Liver (tissue), 9 donors: ENCODE data around the gene EIF2B1. TPM values are rescaled to one million over a fixed set of nuclear protein-coding genes. Genes with fewer than 3 reads are reported as not detected.

Experiments
- DNase-seq: peaks from one replicate; pipeline ENCODE4 v3.0.0-alpha.2; 2017; ENCODE audit warnings: low spot score
- H3K27ac ChIP-seq, 2 donors: one replicate each; pipeline ENCODE4 v1.7.0; 2013; ENCODE audit warnings: inconsistent platforms in 2 of 2, low read length in 2 of 2, control low read depth in 1 of 2, low read depth in 1 of 2, mild to moderate bottlenecking in 1 of 2
- H3K27me3 ChIP-seq, 4 donors: one replicate each; pipeline versions ENCODE4 v1.6.1 to v1.7.0; 2013; ENCODE audit warnings: low read length in 3 of 4, inconsistent platforms in 1 of 4, mild to moderate bottlenecking in 1 of 4, moderate library complexity in 1 of 4; ENCODE audit not compliant: control insufficient read depth in 4 of 4, insufficient read depth in 4 of 4
- H3K36me3 ChIP-seq, 4 donors: one replicate each; pipeline versions ENCODE4 v1.6.1 to v1.7.0; 2013; ENCODE audit warnings: low read length in 3 of 4, mild to moderate bottlenecking in 3 of 4, low read depth in 1 of 4, moderate library complexity in 1 of 4; ENCODE audit not compliant: control insufficient read depth in 4 of 4, insufficient read depth in 3 of 4
- H3K4me1 ChIP-seq, 4 donors: one replicate each; pipeline versions ENCODE4 v1.6.1 to v1.7.0; 2013; ENCODE audit warnings: low read length in 3 of 4, mild to moderate bottlenecking in 3 of 4, moderate library complexity in 1 of 4; ENCODE audit not compliant: control insufficient read depth in 4 of 4, insufficient read depth in 4 of 4
- H3K4me3 ChIP-seq, 3 donors: one replicate each; pipeline versions ENCODE4 v1.6.1 to v1.7.0; 2013; ENCODE audit warnings: low read length in 3 of 3, control low read depth in 1 of 3, low read depth in 1 of 3, mild to moderate bottlenecking in 1 of 3
- H3K9ac ChIP-seq, 2 donors: one replicate each; pipeline ENCODE4 v1.7.0; 2013; ENCODE audit warnings: low read length in 2 of 2, mild to moderate bottlenecking in 2 of 2, moderate library complexity in 2 of 2, control low read depth in 1 of 2, low read depth in 1 of 2
- H3K9me3 ChIP-seq, 4 donors: one replicate each; pipeline versions ENCODE4 v1.6.1 to v1.7.0; 2013; ENCODE audit warnings: low read length in 3 of 4; ENCODE audit not compliant: control insufficient read depth in 4 of 4
- CTCF ChIP-seq: fragments of 150-350 bp; IDR thresholded peaks from 2 replicates; pipeline ENCODE4 v1.5.1; 2017; ENCODE audit warnings: improper control_type of control experiment, low read depth, low read length; ENCODE audit not compliant: missing input control
- EGR1 ChIP-seq, 2 donors: IDR thresholded peaks; 2 replicates each; pipeline ENCODE4 v1.6.1; 2016 to 2018; ENCODE audit warnings: antibody characterized with exemption in 2 of 2, low read depth in 2 of 2
- FOXA1 ChIP-seq: IDR thresholded peaks from 2 replicates; pipeline ENCODE4 v1.6.1; 2016; ENCODE audit warnings: antibody characterized with exemption
- FOXA2 ChIP-seq: IDR thresholded peaks from 2 replicates; pipeline ENCODE4 v1.6.1; 2016; ENCODE audit warnings: antibody characterized with exemption
- GABPA ChIP-seq, 2 donors: IDR thresholded peaks in 1 of 2; conservative IDR thresholded peaks in 1 of 2; 2 replicates each; pipeline ENCODE4 v1.6.1; 2016; ENCODE audit warnings: antibody characterized with exemption in 2 of 2, mild to moderate bottlenecking in 1 of 2, moderate library complexity in 1 of 2
- HNF4A ChIP-seq, 2 donors: conservative IDR thresholded peaks; 2 replicates each; pipeline ENCODE4 v1.6.1; 2016; ENCODE audit warnings: antibody characterized with exemption in 2 of 2, mild to moderate bottlenecking in 2 of 2
- JUND ChIP-seq, 2 donors: IDR thresholded peaks; 2 replicates each; pipeline ENCODE4 v1.6.1; 2016; ENCODE audit warnings: antibody characterized with exemption in 2 of 2
- MAX ChIP-seq: IDR thresholded peaks from 2 replicates; pipeline ENCODE4 v1.6.1; 2016; ENCODE audit warnings: antibody characterized with exemption
- NR2F2 ChIP-seq: IDR thresholded peaks from 2 replicates; pipeline ENCODE4 v1.6.1; 2016; ENCODE audit warnings: antibody characterized with exemption
- RAD21 ChIP-seq, 2 donors: IDR thresholded peaks; 2 replicates each; pipeline ENCODE4 v1.6.1; 2016; ENCODE audit warnings: antibody characterized with exemption in 2 of 2, mild to moderate bottlenecking in 2 of 2
- RXRA ChIP-seq, 2 donors: IDR thresholded peaks; 2 replicates each; pipeline ENCODE4 v1.6.1; 2017 to 2018; ENCODE audit warnings: antibody characterized with exemption in 2 of 2, mild to moderate bottlenecking in 1 of 2
- SP1 ChIP-seq: IDR thresholded peaks from 2 replicates; pipeline ENCODE4 v1.6.1; 2018; ENCODE audit warnings: antibody characterized with exemption, mild to moderate bottlenecking
- TAF1 ChIP-seq: conservative IDR thresholded peaks from 2 replicates; pipeline ENCODE4 v1.6.1; 2016; ENCODE audit warnings: antibody characterized with exemption, mild to moderate bottlenecking
- YY1 ChIP-seq: IDR thresholded peaks from 2 replicates; pipeline ENCODE4 v1.6.1; 2016; ENCODE audit warnings: antibody characterized with exemption, mild to moderate bottlenecking
- ZBTB33 ChIP-seq: IDR thresholded peaks from 2 replicates; pipeline ENCODE4 v1.6.1; 2016; ENCODE audit warnings: antibody characterized with exemption
- WGBS: extraction: QIAGEN DNeasy Blood & Tissue Kit; methylation state at CpG from one replicate; pipeline ENCODE4 v1.1.7; 2013; 5-methylcytosine and 5-hydroxymethylcytosine counted together
- polyA plus RNA-seq, 2 donors: library from polyadenylated mRNA; stranded (reverse) in 1 of 2; unstranded in 1 of 2; fragments of 200-250 nt in 1 of 2; fragments of >200 nt in 1 of 2; fragmentation: Nextera tagmentation in 1 of 2; extraction: Ambion mirVana in 1 of 2; gene quantifications; one replicate each; pipeline versions ENCODE4 v1.2.1 to v1.2.3, GENCODE V29; 2013 to 2015
- total RNA-seq, 2 donors: library from RNA; depleted of rRNA; stranded (reverse); fragments of >200 nt; gene quantifications; one replicate each; pipeline ENCODE4 v1.2.3, GENCODE V29; 2014
- TF ChIP-seq, protein P1 (sequence below): IDR thresholded peaks from 2 replicates; pipeline ENCODE4 v1.6.1; 2016; ENCODE audit warnings: antibody characterized with exemption
- TF ChIP-seq, protein P2 (sequence below): IDR thresholded peaks from 2 replicates; pipeline ENCODE4 v1.6.1; 2016; ENCODE audit warnings: antibody characterized with exemption, mild to moderate bottlenecking
- donor health status: healthy.
- donor health status: healthy.
- donor health status: healthy.
- donor health status: healthy.
- donor health status: healthy.

Gene EIF2B1
- total and polyA plus RNA-seq, 4 donors = 14.0 to 34.5 (median 17.1) TPM

DNA sequence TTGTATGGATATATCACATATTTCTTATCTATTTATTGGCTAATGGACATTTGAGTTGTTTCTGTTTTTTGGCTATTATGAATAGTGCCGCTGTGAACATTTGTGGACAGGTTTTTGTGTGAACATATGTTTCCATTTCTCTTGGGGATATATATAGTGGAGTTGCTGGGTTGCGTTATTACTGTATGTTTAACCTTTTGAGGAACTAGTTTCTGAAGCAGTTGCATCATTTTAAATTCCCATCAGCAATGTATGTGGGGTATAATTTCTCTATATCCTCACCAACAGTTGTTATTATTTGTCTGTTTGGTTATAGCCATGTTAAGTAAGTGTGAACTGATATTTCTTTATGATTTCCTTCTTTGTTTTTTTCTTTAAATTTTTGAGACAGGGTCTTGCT lies 48.1 kb upstream of the EIF2B1 start:
- no peak for DNase-seq
- Histone ChIP-seq H3K27ac (no peak overlapping the region), H3K9ac (no peak overlapping the region), H3K27me3 (no peaks in the 10 kb centered on the region), H3K9me3 (no peaks in the 10 kb centered on the region), H3K36me3 (no peaks in the 10 kb centered on the region), H3K4me3 (no peak overlapping the region), H3K4me1 (no peaks in the 10 kb centered on the region)
- WGBS = 92% methylated on average over 2 of the region's 2 CpGs
- TF ChIP-seq SP1 (no peak), RAD21 (IDR thresholded peaks at IDR 0.05) (no peak), MAX (no peak), ZBTB33 (no peak), FOXA2 (no peak), CTCF (no peak)
- TF ChIP-seq, protein P1, sequence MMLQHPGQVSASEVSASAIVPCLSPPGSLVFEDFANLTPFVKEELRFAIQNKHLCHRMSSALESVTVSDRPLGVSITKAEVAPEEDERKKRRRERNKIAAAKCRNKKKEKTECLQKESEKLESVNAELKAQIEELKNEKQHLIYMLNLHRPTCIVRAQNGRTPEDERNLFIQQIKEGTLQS = no peak

GRCh38 chr12:123678981-123679380 lies 45.5 kb upstream of the EIF2B1 start:
- Histone ChIP-seq H3K4me3 (no peak overlapping the region), H3K27ac (no peak overlapping the region), H3K9ac (no peak overlapping the region), H3K36me3 (no peaks in the 10 kb centered on the region), H3K27me3 (no peaks in the 10 kb centered on the region), H3K9me3 (no peaks in the 10 kb centered on the region), H3K4me1 (no peaks in the 10 kb centered on the region)
- DNase-seq = no peak
- 97% methylated on average over 10 of the region's 10 CpGs for WGBS
- TF ChIP-seq MAX = no peak
- TF ChIP-seq FOXA1 = no peak
- TF ChIP-seq, protein P1 = no peak
- no peak for TF ChIP-seq JUND (IDR thresholded peaks at IDR 0.05)
- TF ChIP-seq TAF1 = no peak
- TF ChIP-seq, protein P2, sequence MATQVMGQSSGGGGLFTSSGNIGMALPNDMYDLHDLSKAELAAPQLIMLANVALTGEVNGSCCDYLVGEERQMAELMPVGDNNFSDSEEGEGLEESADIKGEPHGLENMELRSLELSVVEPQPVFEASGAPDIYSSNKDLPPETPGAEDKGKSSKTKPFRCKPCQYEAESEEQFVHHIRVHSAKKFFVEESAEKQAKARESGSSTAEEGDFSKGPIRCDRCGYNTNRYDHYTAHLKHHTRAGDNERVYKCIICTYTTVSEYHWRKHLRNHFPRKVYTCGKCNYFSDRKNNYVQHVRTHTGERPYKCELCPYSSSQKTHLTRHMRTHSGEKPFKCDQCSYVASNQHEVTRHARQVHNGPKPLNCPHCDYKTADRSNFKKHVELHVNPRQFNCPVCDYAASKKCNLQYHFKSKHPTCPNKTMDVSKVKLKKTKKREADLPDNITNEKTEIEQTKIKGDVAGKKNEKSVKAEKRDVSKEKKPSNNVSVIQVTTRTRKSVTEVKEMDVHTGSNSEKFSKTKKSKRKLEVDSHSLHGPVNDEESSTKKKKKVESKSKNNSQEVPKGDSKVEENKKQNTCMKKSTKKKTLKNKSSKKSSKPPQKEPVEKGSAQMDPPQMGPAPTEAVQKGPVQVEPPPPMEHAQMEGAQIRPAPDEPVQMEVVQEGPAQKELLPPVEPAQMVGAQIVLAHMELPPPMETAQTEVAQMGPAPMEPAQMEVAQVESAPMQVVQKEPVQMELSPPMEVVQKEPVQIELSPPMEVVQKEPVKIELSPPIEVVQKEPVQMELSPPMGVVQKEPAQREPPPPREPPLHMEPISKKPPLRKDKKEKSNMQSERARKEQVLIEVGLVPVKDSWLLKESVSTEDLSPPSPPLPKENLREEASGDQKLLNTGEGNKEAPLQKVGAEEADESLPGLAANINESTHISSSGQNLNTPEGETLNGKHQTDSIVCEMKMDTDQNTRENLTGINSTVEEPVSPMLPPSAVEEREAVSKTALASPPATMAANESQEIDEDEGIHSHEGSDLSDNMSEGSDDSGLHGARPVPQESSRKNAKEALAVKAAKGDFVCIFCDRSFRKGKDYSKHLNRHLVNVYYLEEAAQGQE = no peak
- TF ChIP-seq RAD21 (IDR thresholded peaks at IDR 0.05) = no peak
- no peak for TF ChIP-seq RXRA (IDR thresholded peaks at IDR 0.05)
- TF ChIP-seq FOXA2 = no peak
- TF ChIP-seq ZBTB33 = no peak
- no peak for TF ChIP-seq NR2F2
- TF ChIP-seq GABPA (IDR thresholded peaks at IDR 0.05 in 1 of 2, conservative IDR thresholded peaks at IDR 0.05 in 1 of 2) = no peak
- no peak for TF ChIP-seq YY1
- no peak for TF ChIP-seq EGR1 (IDR thresholded peaks at IDR 0.05; ENCODE audit: low read depth in 2 of 2)
- TF ChIP-seq HNF4A (conservative IDR thresholded peaks at IDR 0.05) = no peak
- TF ChIP-seq SP1 = no peak
- no peak for TF ChIP-seq CTCF
